Measurements from ENCODE around the gene ONECUT1. TPM values are rescaled to one million over a fixed set of nuclear protein-coding genes. Genes with fewer than 3 reads are reported as not detected.

The ONECUT1 gene
- total RNA-seq, 1 donor from 2014 or later: 48.9 TPM

- Mint-ChIP-seq H3K36me3 (ENCODE audit: unreplicated experiment) (no peaks in the 10 kb centered on the region), H3K9me3 (ENCODE audit: unreplicated experiment) (peaks cover 2% of the 10 kb centered on the region), H3K27me3 (ENCODE audit: unreplicated experiment) (no peaks in the 10 kb centered on the region), H3K27ac (ENCODE audit: unreplicated experiment) (no peak overlapping the region), H3K4me3 (ENCODE audit: unreplicated experiment) (no peak overlapping the region), H3K4me1 (ENCODE audit: low read depth, unreplicated experiment) (no peaks in the 10 kb centered on the region)
- TF ChIP-seq, protein P1, sequence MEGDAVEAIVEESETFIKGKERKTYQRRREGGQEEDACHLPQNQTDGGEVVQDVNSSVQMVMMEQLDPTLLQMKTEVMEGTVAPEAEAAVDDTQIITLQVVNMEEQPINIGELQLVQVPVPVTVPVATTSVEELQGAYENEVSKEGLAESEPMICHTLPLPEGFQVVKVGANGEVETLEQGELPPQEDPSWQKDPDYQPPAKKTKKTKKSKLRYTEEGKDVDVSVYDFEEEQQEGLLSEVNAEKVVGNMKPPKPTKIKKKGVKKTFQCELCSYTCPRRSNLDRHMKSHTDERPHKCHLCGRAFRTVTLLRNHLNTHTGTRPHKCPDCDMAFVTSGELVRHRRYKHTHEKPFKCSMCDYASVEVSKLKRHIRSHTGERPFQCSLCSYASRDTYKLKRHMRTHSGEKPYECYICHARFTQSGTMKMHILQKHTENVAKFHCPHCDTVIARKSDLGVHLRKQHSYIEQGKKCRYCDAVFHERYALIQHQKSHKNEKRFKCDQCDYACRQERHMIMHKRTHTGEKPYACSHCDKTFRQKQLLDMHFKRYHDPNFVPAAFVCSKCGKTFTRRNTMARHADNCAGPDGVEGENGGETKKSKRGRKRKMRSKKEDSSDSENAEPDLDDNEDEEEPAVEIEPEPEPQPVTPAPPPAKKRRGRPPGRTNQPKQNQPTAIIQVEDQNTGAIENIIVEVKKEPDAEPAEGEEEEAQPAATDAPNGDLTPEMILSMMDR (IDR thresholded peaks at IDR 0.05; ENCODE audit: partially characterized antibody, unreplicated experiment): no peak
- no peak for DNase-seq
Measured at GRCh38 chr15:52717924-52718323, 72.2 kb downstream of the ONECUT1 start.

DNA sequence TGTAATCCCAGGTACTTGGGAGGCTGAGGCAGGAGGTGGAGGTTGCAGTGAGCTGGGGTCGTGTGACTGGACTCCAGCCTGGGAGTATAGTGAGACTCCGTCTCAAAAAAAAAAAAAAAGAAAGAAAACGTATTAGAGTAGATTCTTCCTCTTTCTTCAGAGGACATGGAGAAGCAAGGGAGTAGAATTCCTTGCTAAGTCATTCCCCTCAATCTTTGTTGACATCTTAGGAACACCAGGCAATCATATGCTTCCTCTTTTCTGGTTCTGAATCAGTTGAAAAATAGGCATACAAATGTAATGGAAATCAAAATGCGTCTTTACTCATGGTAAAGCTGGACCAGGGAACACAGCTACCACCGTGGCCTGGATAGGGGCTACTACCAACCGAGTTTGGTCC lies 72.7 kb downstream of the ONECUT1 start:
- Mint-ChIP-seq H3K27me3 (ENCODE audit: unreplicated experiment) (no peaks in the 10 kb centered on the region), H3K4me3 (ENCODE audit: unreplicated experiment) (no peak overlapping the region), H3K27ac (ENCODE audit: unreplicated experiment) (no peak overlapping the region), H3K4me1 (ENCODE audit: low read depth, unreplicated experiment) (no peaks in the 10 kb centered on the region), H3K9me3 (ENCODE audit: unreplicated experiment) (peaks cover 2% of the 10 kb centered on the region), H3K36me3 (ENCODE audit: unreplicated experiment) (no peaks in the 10 kb centered on the region)
- DNase-seq: no peak
- TF ChIP-seq, protein P1 (IDR thresholded peaks at IDR 0.05; ENCODE audit: partially characterized antibody, unreplicated experiment): no peak

DNA sequence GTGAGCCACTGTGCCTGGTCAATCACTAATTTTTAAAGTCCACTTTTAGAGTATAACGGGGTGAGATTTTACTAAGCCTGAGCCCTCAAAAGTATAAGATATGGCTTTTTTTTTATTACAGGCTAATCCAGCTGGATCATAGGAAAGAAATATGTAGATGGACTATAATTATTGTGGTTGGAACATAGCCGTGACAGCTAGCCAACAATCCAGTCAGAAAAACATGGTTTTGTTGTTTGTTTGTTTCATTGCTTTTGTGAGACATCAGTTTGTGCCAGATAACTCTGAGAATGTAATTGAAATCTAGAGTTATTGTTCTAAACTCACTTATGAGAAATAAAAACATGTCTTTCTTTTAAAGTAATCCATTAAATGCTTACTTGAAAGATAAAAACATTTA lies 73.6 kb downstream of the ONECUT1 start:
- H3K27me3 Mint-ChIP-seq (ENCODE audit: unreplicated experiment): no peaks in the 10 kb centered on the region
- no peak for DNase-seq

GRCh38 chr15:52715411-52715810 lies 74.7 kb downstream of the ONECUT1 start:
- TF ChIP-seq, protein P1 (IDR thresholded peaks at IDR 0.05; ENCODE audit: partially characterized antibody, unreplicated experiment): no peak
- Mint-ChIP-seq H3K9me3 (ENCODE audit: unreplicated experiment) (peaks cover 3% of the 10 kb centered on the region), H3K4me3 (ENCODE audit: unreplicated experiment) (no peak overlapping the region), H3K36me3 (ENCODE audit: unreplicated experiment) (no peaks in the 10 kb centered on the region), H3K27ac (ENCODE audit: unreplicated experiment) (no peak overlapping the region), H3K27me3 (ENCODE audit: unreplicated experiment) (peaks cover 2% of the 10 kb centered on the region), H3K4me1 (ENCODE audit: low read depth, unreplicated experiment) (no peaks in the 10 kb centered on the region)
- DNase-seq: no peak

More for the DNA sequence above, 73.6 kb downstream of the ONECUT1 start:
- TF ChIP-seq, protein P1 (IDR thresholded peaks at IDR 0.05; ENCODE audit: partially characterized antibody, unreplicated experiment): no peak
- H3K36me3 Mint-ChIP-seq (ENCODE audit: unreplicated experiment): no peaks in the 10 kb centered on the region
- no peak overlapping the region for H3K27ac Mint-ChIP-seq (ENCODE audit: unreplicated experiment)
- no peak overlapping the region for H3K4me3 Mint-ChIP-seq (ENCODE audit: unreplicated experiment)
- H3K4me1 Mint-ChIP-seq (ENCODE audit: low read depth, unreplicated experiment): no peaks in the 10 kb centered on the region
- peaks cover 2% of the 10 kb centered on the region for H3K9me3 Mint-ChIP-seq (ENCODE audit: unreplicated experiment)

DNA sequence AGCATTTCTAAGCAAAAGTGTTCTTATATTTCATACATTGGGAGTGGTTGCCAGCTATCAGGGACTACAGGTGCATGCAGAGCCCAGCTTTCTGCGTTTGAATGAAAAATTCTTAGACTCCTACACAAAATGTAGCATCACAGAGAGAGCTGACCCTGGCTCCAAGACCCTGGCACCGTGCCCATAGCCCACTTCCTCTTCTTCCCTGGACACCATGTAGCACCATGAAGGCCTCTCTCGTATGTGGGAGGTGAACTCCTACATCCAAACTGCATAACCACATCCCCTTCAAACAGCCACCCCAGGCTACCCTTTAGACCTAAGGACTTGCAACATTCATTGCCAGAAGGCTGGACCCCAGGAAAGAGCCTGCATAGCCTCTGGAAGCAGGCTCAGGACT lies 75.2 kb downstream of the ONECUT1 start:
- TF ChIP-seq, protein P1 (IDR thresholded peaks at IDR 0.05; ENCODE audit: partially characterized antibody, unreplicated experiment): no peak
- Mint-ChIP-seq H3K9me3 (ENCODE audit: unreplicated experiment) (peaks cover 3% of the 10 kb centered on the region), H3K27ac (ENCODE audit: unreplicated experiment) (no peak overlapping the region), H3K27me3 (ENCODE audit: unreplicated experiment) (peaks cover 2% of the 10 kb centered on the region), H3K4me3 (ENCODE audit: unreplicated experiment) (no peak overlapping the region), H3K36me3 (ENCODE audit: unreplicated experiment) (no peaks in the 10 kb centered on the region), H3K4me1 (ENCODE audit: low read depth, unreplicated experiment) (no peaks in the 10 kb centered on the region)
- DNase-seq: no peak

Measured in glutamatergic neuron (in vitro differentiated cells).